SIG-M5 treated with dmso at 0.1 percent for 504 hours (cell line): ENCODE measurements around the gene TNPO3.
"Not testable (repeated sequence)": the region's sequence is repeated elsewhere in the genome, so short reads cannot be mapped to it uniquely, and the experiment has no call there.

Experiments
- DNase-seq: peaks from one replicate; lab custom pipeline; 2025; ENCODE audit not compliant: unreplicated experiment; lab: John Stamatoyannopoulos, UW

TNPO3 gene

DNA sequence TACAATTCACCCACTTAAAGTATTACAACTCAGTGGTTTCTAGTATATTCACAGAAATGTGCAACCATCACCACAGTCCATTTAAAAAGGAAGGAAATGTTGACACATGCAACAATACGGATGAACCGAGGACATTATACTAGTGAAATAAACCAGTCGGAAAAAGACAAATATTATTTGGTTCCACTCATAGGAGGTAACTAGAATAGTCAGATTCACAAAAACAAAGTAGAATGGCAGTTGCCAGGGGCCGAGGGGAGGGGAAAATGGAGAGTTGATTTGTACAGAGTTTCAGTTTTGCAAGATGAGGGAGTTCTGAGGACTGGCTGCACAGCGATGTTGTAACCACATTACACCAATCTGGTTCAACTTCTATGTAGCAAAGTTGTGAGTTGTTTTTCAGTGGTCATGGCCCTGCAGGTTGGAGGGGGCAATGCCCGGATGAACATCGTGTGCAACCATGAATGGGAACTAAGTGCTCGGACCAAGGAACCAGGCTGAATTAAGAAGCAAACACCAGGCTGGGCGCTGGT lies 17.6 kb upstream of the TNPO3 start:
- peak; percentile 92 for DNase-seq

DNA sequence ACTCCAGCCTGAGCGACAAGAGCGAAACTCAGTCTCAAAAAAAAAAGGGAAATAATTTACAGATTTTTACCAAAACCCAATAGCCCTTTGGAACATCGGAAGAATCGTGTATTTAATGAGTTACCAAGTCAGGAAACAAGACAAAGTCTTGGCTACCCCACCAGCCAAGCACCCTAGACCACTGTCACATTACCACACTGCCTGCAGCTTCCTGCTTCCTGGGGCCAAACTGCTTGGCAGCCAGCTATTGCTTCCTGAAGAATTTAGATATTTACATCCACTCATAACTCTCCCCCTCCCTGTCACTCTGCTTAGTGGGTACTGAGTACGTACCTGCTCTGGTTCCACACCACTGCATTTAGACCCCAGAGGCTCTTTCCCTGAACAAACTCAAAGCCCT lies 14.1 kb upstream of the TNPO3 start:
- DNase-seq: no peak

DNA sequence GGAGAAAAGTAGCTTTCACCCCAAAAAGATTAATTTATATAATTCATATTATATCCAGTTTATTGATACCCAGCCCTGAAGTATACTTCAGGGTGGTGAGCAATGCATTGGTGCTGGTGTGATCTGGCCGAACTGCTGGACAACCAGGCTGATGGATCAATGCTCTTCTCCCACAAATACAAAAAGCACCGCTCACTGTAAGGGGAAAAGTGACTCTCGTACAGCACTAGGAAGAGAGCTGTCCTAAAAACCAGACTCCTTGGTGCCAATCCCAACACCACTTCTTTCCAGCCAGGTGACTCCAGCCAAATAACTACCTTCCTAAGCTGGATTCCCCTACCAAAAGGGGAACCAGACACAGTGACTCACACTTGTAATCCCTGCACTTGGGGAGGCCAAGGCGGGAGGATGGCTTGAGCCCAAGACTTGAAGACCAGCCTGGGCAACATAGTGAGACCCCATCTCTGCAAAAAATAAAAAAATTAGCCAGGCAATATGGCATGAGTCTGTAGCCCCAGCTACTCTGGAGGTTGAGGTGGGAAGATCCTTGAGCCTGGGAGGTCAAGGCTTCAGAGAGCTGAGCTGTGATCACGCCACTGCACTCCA lies 13.1 kb upstream of the TNPO3 start:
- DNase-seq: no peak

DNA sequence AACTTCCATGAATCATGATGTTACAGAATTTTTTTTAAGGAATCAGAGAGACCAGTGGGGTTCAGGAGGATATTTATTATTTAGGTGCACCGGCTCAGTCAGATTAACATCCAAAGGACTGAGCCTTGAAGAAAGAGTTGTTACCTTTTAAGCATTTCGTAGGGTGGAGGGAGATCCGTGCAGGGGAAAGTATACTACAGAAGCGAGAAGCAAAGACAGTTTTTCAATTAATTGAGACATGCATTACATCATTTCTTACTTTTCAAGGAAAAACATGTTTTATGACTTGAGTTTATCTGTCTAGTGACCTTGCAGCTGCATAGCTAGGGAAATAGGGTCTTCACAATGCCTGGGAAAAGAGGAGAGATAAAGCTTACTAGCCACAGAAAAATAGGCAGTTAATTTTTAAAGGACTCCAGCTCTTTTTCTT lies 12.2 kb upstream of the TNPO3 start:
- DNase-seq: not testable (repeated sequence)

DNA sequence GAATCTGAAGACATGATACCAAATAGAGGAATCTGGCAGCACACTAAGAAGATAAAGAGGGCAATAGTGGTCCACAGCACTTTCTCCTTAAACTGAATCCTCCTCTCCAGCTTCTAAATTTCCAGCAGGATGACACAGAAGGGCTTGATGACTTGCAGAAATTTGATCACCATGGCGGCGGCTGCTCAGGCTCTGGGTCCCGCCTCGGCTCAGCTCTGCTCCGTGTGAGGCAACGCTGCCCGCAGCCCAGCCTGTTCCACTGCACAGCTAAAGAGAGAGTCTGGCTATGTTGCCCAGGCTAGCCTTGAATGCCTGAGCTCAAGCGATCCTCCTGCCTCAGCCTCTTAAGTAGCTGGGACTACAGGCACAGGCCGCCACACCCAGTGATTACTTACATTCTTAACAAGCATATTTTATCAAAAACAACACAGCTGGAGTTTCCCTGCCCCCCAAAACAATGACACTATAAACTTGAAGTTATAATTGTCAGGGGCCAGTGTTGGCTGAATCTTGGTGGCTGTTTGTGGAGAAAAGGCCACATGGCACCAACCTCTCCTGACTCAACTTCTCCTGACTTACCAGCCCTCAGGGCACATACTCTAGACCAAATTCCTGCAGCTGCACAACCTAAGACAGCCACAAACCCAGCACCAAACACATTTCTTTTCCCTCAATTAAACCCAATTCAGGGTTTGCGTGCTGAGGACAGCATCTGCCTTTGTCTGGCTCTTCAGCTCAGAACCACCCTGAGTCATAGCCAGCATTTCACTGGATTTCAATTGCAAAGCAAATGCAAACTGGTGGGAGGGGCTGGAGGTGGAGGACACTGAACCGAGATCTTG lies 11.6 kb upstream of the TNPO3 start:
- DNase-seq: no peak

DNA sequence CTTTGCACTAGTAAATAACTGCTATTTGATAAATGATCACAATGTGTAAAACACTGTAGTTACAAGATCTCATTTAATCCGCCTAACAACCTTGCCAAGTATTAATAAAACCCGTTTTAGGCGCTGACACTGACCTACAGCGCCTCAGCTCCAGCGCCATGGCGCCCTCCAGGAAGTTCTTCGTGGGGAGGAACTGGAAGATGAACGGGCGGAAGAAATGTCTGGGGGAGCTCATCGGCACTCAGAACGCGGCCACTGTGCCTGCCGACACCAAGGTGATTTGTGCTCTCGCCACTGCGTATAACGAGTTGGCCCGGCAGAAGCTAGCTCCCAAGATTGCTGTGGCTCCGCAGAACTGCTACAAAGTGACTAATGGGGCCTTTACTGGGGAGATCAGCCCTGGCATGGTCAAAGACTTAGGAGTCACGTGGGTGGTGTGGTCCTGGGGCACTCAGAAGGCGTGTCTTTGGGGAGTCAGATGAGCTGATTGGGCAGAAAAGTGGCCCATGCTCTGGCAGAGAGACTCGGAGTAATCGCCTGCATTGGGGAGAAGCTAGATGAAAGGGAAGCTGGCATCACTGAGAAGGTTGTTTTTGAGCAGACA lies 1.1 kb upstream of the TNPO3 start:
- DNase-seq: no peak

DNA sequence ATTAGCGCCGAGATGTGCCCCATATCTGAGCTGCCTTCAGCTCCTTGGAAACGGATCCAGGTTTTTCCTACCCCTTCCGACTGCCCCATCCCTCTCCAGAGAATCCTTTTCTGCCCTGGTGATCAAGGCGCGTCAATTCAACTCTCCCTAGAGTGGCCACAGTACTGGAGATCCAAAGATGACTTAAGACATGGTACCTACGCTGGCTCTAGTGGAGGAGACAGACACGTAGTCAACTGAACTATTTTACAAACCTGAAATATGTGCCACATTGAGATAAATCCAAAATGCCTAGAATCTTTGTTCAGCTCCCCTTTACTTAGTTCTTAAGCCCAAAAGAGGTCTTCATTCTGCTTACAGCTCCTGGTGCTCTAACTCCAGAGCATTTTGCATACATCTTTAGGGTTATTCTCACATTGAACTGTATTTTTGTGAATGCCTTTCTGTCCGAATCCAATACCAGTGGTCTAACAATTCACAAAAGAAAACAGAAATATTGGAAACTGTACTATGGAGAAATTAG lies 444 bp upstream of the TNPO3 start:
- peak; percentile 61 for DNase-seq

DNA sequence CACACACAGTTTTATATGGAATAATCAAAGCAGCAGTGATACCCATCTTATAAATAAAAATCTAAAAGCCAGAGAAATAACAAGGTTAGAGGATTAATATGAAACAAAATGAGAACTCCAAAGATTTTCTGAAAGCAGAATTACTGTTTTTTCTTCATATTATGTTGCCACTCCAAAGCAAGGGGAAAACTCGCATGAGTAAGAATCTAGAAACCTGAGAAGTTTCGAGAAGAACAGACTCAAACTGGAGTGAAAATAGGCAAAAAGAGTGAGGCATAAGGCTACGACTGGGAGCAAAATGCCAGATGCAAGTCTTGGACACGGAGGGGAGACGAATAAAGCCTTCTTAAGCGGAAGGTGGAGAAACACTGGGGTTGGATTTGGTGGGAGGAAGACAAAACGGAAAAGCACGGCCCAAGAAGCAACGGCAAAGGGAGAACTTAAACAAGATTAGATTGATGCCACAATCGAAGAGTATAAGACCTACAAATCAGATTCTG lies 923 bp downstream of the TNPO3 start:
- peak; percentile 72 for DNase-seq

DNA sequence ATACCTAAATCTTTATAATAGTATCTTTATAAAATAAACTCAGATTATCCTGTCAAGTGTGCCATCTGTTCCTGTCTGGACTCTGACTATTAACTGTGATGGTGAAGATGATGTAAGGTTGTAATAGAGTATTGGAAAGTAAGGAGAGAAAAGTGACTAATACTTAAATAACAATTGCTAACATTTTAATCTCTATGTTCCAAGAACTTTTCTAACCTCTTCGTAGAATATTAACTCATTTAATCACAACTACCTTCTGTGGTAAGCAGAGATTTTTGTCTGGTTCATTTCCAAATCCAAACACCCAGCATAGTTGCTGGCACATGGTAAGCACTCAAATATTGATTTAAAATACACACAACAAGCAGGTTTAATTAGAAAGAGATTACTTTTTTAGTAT lies 2.5 kb downstream of the TNPO3 start:
- DNase-seq: no peak

DNA sequence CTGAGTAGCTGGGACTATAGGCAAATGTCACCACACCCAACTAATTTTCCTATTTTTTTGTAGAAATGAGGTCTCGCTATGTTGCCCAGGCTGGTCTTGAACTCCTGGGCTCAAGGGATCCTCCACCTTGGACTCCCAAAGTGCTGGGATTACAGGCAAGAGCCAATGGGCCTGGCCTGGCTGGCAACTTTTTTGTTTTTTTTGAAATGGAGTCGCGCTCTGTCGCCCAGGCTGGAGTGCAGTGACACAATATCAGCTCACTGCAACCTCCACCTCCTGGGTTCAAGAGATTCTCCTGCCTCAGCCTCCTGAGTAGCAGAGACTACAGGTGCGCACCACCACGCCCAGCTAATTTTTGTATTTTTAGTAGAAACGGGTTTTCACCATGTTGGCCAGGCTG lies 3.5 kb downstream of the TNPO3 start:
- not testable (repeated sequence) for DNase-seq

DNA sequence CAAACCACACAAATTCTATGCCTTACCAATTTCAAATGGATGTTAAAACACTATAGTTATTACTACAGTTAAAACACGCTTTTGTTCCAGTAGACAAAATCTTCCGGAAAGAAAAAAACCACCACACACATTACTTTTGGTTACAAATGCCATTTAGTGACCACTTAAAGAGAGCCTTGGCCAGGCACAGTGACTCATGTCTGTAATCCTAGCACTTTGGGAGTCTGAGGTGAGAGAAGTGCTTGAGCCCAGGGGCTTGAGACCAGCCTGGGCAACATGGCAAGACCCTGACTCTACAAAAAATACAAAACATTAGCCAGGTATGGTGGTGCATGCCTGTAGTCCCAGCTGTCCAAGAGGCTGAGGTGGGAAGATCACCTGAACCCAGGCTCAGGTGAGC lies 7.2 kb downstream of the TNPO3 start:
- DNase-seq: no peak

DNA sequence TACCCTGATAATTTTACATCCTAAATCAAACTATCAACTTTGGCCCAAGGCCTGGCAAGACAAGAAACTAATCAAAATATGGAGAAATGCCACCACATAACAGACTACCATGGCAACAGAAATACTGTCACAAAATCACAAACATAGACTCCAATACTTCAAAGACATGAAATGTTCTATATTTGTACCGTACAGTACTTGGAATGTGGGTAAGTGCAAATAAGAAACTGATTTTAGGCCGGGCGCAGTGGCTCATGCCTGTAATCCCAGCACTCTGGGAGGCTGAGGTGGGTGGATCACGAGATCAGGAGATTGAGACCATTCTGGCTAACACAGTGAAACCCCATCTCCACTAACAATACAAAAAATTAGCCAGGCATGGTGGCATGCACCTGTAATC lies 9.2 kb downstream of the TNPO3 start:
- DNase-seq: no peak

DNA sequence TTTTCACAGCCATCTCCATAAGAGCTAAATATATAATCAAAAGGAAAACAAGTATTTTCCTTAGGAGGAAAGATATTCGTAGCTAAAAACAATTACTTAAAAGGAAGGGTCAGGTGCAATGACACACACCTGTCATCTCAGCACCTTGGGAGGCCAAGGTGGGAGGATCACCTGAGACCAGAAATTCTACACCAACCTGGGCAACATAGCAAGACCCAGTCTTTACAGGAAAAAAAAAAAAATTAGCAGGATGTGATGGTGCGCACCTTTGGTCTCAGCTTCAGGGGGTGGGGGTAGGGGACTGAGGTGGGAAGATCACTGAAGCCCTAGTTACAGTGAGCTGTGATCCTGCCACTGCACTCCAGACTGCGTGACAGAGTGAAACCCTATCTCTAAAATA lies 11.9 kb downstream of the TNPO3 start:
- DNase-seq: no peak

DNA sequence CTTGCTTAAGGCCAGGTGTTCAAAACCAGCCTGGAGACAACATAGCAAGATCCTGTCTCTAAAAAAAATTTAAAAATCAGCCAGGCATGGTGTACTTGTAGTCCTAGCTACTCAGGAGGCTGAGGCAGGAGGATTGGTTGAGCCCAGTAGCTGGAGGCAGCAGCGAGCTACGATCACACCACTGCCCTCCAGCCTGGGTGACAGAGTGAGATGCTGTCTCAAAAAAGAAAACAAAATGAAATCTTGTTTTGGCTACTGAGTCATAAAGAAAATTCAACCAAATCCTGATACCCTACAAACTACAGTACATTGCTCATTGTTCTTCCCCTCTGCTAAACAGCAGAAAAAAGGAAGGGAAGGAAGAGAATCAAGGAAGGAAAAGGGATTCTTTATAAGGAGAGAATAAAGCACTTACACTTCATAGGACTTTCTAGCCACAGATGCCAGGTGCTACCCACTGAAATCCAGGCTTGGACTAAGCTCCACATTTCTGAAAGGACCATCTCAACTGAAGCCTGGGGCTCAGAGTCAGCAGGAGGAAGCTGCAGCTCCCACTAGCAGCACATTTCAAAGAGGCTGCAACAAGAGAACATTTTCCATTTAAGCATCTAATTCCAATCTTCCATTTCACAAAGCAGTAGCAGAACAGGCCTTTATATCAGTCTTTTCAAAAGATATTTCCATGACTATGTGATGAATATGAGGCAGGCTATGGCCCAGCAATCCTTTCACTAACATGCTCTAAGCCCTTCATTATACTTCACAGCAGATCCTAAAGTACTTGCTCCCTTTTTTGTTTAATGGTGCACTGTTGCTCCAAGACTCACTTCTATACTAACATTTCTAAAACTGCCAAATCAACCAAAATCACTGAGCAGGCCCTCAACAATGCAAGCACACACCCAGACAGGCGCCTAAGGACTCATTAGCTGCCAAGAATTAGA lies 13.5 kb downstream of the TNPO3 start:
- no peak for DNase-seq

DNA sequence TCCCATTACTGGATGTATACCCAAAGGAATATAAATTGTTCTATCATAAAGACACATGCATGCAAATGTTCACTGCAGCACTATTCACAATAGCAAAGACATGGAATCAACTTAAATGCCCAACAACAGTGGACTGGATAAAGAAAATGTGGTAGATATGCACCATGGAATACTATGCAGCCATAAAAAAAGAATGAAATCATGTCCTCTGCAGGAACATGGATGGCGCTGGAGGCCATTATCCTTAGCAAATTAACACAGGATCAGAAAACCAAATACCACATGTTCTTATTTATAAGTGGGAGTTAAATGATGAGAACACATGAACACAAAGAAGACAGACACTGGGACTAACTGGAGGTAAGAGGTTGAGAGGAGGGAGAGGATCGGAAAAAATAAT lies 16.4 kb downstream of the TNPO3 start:
- DNase-seq: not testable (repeated sequence)

DNA sequence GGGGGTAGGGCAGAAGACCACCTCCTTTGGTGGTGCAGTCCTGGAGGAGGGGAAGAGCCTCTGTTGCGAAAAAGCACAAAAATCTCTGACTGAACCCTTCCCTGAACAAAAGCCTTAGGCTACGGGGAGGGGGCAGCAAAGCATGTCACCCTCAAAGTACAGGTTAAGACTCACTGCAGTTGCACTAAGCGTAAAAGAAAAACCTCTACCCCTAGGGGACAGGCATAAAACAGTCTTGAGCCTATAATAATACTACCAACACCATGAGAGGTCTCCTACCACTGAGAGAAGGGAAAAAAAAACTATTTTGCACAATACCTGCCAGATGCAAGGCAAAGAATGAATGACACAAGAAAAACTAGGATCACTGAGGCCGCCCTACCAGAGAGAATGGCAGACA lies 17.3 kb downstream of the TNPO3 start:
- DNase-seq: no peak

DNA sequence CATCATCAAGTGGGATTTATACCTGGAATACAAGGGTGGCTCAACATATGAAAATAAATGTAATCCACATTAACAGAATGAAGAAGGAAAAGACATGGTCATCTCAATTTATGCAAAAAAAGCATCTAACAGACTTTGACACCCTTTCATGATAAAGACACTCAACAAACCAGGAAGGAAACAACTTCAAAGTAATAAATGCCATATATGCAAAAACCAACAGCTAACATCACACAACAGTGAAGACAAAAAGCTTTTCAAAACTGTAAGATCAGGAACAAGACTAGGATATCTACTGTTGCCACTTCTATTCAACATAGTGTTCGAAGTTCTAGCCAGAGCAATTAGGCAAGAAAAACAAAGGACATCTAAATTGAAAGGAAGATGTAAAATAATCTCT lies 22.9 kb downstream of the TNPO3 start:
- no peak for DNase-seq

DNA sequence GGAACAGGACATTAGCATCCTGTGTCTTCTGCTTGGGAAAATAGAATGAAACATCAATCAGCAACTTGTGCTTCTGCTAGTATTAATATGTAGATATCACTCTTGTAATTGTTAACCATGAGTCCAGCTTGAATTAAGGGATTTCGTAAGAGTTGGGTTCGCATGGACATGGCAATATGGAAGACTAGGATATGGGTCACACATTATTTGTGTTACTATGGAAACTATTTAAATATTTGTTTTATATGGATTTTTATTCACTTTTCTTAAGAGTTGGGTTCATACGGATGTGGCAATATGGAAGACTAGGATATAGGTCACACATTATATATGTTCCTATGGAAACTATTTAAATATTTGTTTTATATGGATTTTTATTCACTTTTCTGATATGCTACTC lies 24.5 kb downstream of the TNPO3 start:
- no peak for DNase-seq

DNA sequence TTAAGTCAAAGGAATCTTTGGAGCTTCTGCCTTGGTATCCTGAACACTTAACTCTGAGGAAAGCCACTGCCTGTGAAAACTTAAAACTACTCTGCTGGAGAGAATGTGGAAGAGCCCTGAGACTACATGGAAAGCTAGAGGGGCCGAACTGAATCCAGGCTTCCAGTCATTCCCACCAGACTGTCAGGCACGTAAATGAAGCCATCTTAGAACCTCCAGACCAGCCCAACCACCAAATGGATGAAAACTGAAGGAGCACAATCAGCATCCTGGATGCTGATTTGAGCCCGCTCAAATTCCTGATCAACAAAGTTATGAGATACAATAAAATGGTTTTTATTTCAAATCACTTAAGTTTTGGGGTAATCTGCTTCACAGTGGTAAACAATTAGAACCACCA lies 30.8 kb downstream of the TNPO3 start:
- no peak for DNase-seq

DNA sequence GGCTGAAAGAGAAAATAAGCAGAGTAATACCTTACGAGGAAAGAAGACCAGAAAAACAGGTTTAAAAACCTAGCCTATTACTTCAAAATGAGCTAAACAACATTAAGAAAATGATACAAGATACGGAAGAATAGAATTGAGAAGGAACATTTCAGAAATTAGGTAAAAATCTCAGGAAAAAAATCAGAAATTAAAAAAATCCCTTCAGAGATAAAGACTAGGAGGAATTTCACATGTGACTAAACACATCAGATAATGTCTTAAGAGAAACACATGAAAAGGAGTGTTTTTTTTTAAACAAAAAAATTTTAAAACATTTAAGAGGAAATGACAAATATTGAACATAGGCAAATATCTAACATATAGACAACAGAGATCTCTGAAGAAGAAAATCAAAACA lies 33.3 kb downstream of the TNPO3 start:
- no peak for DNase-seq
